Osteocyte (in vitro differentiated cells): Measurements from ENCODE around the gene TMEM63C. TPM values are rescaled to one million over a fixed set of nuclear protein-coding genes. Genes with fewer than 3 reads are reported as not detected.

Source experiments
- DNase-seq: peaks from one replicate; pipeline ENCODE4 v3.0.0; 2021; ENCODE audit warnings: mixed read lengths; ENCODE audit not compliant: unreplicated experiment; ENCODE audit errors: extremely low spot score
- H3K27ac Mint-ChIP-seq: one replicate; pipeline ENCODE4 v1.8.0; 2021; ENCODE audit warnings: mild to moderate bottlenecking, mixed read lengths; ENCODE audit not compliant: unreplicated experiment
- H3K27me3 Mint-ChIP-seq: one replicate; pipeline ENCODE4 v1.8.0; 2021; ENCODE audit warnings: mixed read lengths; ENCODE audit not compliant: unreplicated experiment
- H3K36me3 Mint-ChIP-seq: one replicate; pipeline ENCODE4 v1.8.0; 2021; ENCODE audit warnings: mixed read lengths; ENCODE audit not compliant: unreplicated experiment
- H3K4me1 Mint-ChIP-seq: one replicate; pipeline ENCODE4 v1.8.0; 2021; ENCODE audit warnings: mixed read lengths; ENCODE audit not compliant: unreplicated experiment
- H3K4me3 Mint-ChIP-seq: one replicate; pipeline ENCODE4 v1.8.0; 2021; ENCODE audit warnings: mild to moderate bottlenecking, moderate library complexity, mixed read lengths; ENCODE audit not compliant: unreplicated experiment
- H3K9me3 Mint-ChIP-seq: one replicate; pipeline ENCODE4 v1.8.0; 2021; ENCODE audit warnings: mixed read lengths; ENCODE audit not compliant: unreplicated experiment
- total RNA-seq: library from RNA; stranded (reverse); gene quantifications from 2 replicates; pipeline ENCODE4 v1.2.1, GENCODE V29; 2021
- TF ChIP-seq, protein P1 (sequence below): fragments of 200-600 bp; sonication (generic); IDR thresholded peaks from 2 replicates; pipeline ENCODE4 v1.5.0; 2021; ENCODE audit warnings: antibody characterized with exemption, mild to moderate bottlenecking, moderate library complexity

TMEM63C gene
- total RNA-seq, 1 donor from 2014 or later, result 0.11 TPM

DNA sequence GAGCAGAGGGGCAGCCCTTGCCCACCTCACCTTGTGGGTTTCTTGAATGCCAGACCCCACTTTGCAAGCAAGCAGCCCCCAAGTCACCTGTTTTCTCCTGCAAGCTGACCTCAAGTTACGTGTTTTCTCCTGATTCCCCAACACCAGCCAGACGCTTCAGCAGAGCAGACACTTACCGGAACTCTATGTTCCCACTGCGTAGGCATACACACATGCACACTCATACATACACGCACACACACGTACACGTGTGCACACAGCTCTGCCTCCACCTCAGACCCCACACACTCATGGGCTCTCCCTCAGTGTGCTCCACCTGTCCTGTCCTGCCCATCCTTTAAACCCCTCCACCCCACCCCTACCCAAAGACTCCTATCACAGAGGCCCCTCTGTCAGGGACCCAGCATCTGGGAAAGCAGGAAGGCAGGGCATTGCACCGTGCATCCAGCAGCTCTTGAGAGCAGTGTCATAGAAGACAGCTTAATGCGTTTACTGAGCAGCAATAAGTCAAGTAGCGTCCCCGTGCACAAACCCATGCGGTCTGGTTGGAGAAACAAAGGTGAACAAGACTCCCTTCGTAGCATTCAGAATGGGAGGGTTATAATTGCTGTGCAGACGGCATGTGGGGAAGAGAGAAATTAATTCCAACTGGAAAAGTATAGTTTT is 44.4 kb downstream of the TMEM63C start:
- Mint-ChIP-seq H3K4me3 (no peak overlapping the region), H3K27ac (no peak overlapping the region), H3K36me3 (no peaks in the 10 kb centered on the region), H3K9me3 (no peaks in the 10 kb centered on the region), H3K27me3 (peaks cover 17% of the 10 kb centered on the region), H3K4me1 (no peaks in the 10 kb centered on the region)
- TF ChIP-seq, protein P1, sequence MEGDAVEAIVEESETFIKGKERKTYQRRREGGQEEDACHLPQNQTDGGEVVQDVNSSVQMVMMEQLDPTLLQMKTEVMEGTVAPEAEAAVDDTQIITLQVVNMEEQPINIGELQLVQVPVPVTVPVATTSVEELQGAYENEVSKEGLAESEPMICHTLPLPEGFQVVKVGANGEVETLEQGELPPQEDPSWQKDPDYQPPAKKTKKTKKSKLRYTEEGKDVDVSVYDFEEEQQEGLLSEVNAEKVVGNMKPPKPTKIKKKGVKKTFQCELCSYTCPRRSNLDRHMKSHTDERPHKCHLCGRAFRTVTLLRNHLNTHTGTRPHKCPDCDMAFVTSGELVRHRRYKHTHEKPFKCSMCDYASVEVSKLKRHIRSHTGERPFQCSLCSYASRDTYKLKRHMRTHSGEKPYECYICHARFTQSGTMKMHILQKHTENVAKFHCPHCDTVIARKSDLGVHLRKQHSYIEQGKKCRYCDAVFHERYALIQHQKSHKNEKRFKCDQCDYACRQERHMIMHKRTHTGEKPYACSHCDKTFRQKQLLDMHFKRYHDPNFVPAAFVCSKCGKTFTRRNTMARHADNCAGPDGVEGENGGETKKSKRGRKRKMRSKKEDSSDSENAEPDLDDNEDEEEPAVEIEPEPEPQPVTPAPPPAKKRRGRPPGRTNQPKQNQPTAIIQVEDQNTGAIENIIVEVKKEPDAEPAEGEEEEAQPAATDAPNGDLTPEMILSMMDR, result no peak
- no peak for DNase-seq

DNA sequence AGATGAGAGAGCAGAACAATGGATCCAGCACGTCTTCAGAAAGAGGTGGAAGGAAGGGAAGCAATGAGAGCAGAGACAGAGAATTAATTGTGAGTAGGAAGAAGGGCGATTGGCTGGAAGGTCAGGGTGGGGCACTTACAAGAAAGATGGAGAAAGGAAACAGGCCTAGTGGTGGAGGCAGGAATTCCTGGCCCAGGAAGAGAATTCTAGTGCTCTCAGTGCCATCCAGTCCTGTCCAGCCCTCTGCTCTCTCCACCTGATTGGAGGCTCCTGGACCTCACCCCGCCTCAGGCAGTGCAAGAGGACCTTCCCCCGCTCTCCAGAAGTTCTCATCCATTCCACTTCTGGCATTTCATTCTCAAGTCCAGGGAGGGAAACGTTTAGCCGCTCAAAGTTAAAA is 46.5 kb downstream of the TMEM63C start:
- no peak for DNase-seq
- no peaks in the 10 kb centered on the region for H3K36me3 Mint-ChIP-seq
- no peak overlapping the region for H3K27ac Mint-ChIP-seq
- no peaks in the 10 kb centered on the region for H3K4me1 Mint-ChIP-seq
- TF ChIP-seq, protein P1, result no peak
- peaks cover 4% of the 10 kb centered on the region for H3K27me3 Mint-ChIP-seq
- H3K4me3 Mint-ChIP-seq, result no peak overlapping the region
- H3K9me3 Mint-ChIP-seq, result no peaks in the 10 kb centered on the region

GRCh38 chr14:77230914-77231313 is 49.3 kb downstream of the TMEM63C start:
- no peak for DNase-seq
- Mint-ChIP-seq H3K4me3 (no peak overlapping the region), H3K36me3 (no peaks in the 10 kb centered on the region), H3K9me3 (no peaks in the 10 kb centered on the region), H3K27me3 (no peaks in the 10 kb centered on the region), H3K27ac (no peak overlapping the region), H3K4me1 (no peaks in the 10 kb centered on the region)
- TF ChIP-seq, protein P1, result no peak

- Mint-ChIP-seq H3K9me3 (no peaks in the 10 kb centered on the region), H3K36me3 (no peaks in the 10 kb centered on the region), H3K4me3 (no peak overlapping the region), H3K27me3 (no peaks in the 10 kb centered on the region), H3K27ac (no peak overlapping the region), H3K4me1 (no peaks in the 10 kb centered on the region)
- DNase-seq, result no peak
- TF ChIP-seq, protein P1, result no peak
Measured at GRCh38 chr14:77231721-77232120, 50.1 kb downstream of the TMEM63C start.

DNA sequence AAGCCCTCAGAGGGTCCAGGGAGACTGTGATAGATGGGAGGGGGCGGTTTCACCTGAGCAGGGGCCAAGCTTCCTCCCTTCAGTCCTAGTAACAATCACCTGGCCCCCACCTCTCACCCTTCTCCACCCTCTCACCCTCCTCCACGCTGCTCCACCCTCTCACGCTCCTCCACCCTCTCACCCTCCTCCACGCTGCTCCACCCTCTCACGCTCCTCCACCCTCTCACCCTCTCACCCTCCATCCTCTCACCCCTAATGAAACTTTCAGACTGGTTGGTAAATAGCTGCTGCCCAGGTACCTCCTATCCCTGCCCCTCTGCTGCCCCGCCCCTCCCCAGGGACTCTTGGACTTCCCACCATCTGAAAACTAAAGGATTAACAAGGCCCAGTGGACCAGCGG is 55.2 kb downstream of the TMEM63C start:
- DNase-seq, result no peak
- TF ChIP-seq, protein P1, result no peak
- H3K4me3 Mint-ChIP-seq, result no peak overlapping the region
- no peaks in the 10 kb centered on the region for H3K36me3 Mint-ChIP-seq
- H3K27me3 Mint-ChIP-seq, result no peaks in the 10 kb centered on the region
- no peaks in the 10 kb centered on the region for H3K9me3 Mint-ChIP-seq
- no peak overlapping the region for H3K27ac Mint-ChIP-seq
- H3K4me1 Mint-ChIP-seq, result no peaks in the 10 kb centered on the region
